GM12801 (cell line): ENCODE data around the gene PDGFB.

Experiments used
- TF ChIP-seq, protein P1 (sequence below): IDR thresholded peaks from one replicate; pipeline ENCODE4 v1.5.1; 2011; ENCODE audit warnings: control low read depth; ENCODE audit not compliant: insufficient read length; ENCODE audit errors: extremely low read depth

PDGFB gene

DNA sequence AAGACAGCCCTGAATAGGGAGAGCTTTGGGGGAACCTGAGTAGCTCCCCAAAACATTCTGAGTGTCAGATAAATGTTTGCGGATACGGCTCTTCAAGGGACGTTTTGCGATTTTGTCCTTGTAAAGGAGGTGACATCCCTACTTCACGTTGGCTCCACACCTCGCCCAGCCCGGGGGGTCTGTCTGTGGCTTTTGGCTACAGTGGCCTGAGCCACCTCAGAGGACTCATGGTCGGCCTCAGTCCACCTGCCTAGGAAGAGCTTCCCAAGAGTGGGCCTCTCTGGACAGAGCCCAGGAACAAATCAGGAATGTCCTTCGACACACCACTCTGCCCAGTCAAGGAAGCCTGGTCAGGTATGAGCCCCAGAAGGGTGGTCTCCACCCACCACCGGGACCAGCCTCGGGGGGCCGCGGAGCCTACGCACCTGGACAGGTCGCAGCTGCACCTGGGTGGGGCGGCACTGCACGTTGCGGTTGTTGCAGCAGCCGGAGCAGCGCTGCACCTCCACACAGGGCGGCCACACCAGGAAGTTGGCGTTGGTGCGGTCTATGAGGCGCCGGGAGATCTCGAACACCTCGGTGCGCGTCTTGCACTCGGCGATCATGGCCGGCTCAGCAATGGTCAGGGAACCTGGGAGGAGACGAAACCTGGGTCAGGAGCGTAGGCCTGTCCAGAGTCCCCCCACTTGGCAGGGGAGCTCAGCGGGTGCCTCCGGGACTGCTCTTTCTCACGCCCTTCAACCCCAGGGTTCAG is 13.4 kb downstream of the PDGFB start:
- TF ChIP-seq, protein P1, sequence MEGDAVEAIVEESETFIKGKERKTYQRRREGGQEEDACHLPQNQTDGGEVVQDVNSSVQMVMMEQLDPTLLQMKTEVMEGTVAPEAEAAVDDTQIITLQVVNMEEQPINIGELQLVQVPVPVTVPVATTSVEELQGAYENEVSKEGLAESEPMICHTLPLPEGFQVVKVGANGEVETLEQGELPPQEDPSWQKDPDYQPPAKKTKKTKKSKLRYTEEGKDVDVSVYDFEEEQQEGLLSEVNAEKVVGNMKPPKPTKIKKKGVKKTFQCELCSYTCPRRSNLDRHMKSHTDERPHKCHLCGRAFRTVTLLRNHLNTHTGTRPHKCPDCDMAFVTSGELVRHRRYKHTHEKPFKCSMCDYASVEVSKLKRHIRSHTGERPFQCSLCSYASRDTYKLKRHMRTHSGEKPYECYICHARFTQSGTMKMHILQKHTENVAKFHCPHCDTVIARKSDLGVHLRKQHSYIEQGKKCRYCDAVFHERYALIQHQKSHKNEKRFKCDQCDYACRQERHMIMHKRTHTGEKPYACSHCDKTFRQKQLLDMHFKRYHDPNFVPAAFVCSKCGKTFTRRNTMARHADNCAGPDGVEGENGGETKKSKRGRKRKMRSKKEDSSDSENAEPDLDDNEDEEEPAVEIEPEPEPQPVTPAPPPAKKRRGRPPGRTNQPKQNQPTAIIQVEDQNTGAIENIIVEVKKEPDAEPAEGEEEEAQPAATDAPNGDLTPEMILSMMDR = no peak

DNA sequence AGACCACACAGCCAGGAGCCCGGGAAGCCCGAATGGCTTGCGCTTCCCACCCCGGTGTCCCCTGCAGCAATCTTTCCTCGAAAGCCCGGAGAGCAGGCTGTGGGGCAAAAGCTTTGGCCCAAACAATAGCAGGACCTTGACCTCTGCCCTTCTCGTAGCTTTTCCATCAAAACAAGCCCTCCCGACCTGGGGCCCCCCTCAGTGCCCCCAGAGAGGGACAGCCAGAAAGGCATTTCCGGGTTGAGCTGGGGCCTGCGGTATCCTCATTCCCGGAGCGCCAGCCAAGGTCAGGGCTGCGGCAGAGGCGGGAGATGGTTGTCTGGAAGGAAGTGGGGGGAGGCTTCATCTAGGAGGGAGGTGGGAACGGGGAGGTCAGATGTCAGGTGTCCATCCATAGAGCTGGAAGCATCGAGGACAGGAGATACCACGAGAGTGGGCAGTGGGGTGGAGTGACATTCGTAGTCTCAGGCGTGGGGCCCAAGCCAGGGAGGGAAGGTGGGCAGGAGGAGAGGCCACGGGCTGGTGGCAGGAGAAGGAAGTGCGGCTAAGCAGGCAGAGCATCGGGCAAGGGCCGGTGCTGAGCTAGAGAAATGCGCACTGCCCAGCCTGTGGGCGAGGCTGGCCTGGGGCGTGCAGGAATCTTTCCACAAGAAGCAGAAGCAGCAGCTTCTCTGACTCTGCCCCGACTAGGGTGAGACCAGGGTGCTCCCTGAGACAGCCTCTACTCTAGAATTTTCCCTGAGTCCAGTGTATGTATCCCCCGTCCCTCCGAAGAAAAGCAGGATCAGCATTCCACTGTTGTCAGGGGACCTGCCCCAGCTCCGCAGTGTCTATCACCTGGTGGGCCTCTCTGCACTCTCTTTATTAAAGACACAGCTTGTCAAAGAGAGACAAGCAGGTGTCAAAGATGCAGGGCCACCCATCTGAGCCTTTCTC is 14.3 kb downstream of the PDGFB start:
- TF ChIP-seq, protein P1 = no peak

DNA sequence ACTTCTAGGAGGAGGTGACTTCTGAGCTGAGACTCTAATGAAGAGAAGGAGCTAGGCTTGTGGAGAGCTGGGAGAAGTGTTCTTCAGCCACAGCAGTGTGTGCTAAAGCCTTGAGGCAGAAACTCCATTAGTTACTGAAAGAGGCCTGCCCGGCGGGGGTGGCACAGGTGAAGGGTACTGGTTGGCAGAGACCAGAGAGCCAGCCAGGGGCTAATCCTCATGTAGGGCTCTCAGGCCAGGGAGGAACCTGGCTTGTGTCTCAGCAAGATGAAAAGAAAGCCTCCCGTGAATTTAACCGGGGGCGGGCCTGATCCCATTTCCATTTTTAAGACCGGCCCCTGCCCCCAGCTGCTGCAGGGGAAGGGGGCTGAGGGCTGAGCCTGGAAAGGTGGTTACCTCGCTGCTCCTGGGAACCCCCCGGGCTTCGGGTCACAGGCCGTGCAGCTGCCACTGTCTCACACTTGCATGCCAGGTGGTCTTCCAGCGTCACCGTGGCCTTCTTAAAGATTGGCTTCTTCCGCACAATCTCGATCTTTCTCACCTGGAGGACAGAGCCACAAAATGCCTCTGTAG is 15.0 kb downstream of the PDGFB start:
- TF ChIP-seq, protein P1 = no peak

DNA sequence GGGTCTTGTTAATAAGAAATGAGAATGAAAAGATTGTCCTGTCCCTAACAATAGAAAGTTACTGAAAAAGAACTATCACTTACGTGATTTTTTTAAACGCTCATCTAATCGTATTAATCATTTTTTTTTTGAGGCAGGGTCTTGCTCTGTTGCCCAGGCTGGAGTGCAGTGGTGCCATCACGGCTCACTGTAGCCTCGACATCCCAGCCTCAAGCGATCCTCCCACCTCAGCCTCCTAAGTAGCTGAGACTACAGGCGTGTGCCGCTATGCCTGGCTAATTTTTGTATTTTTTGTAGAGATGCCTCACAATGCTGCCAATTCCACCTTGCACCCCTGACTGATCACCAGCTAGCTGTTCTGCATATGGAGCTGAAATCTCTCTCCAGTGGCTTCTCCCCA is 15.7 kb downstream of the PDGFB start:
- TF ChIP-seq, protein P1 = no peak

DNA sequence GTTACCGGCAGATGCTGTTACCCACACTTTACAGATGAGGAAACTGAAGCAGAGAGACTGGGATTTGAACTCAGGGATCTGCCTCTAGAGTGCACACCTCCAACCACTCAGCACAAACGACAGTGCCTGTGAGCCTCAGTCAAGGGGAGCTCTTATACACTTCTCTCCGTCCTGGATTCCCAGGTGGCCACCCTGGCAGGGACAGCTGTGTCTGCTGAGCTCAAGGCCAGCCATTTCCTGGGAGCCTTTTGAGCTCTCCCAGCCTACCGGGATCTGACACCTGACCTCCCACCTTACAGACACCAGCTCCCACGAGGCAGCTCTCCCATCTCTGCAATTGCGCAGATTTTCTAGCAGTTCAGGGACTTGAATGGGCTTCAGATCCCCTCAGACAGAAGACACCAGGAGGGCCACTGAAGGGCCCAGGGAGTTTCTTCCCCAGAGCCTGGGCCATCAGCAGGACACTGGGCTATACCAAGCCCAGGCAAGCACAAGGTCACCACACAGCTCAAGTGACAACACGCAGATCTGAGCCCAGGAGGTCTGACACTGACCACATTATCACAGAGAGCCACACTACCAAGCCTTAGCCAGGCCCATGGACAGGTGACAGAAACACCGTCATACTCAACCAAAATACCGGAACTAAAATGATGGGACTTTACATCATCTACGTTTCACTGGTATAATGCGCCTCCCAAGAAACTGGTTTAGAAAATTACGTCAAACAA is 17.1 kb downstream of the PDGFB start:
- TF ChIP-seq, protein P1 = no peak

DNA sequence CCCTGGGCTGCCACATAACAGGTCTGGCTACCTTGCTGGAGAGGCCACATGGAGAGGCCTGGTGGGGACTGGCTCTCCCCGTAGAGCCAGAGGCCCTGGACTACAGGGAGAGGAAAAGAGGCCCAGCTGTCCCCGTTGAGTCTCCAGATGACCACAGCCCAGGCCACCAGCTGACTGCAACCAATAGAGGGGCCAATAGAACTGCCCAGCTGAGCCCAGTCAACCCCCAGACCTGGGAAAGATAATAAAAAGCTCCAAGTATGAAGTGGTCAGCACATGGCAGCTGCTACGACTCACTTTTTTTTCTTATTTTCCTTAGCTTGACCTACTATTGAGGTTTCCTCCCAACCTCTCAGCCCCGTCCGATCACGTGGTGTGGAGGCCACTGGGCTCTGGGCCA is 18.4 kb downstream of the PDGFB start:
- TF ChIP-seq, protein P1 = no peak
